ENCODE measurements around the gene MYO1E. TPM values are rescaled to one million over a fixed set of nuclear protein-coding genes. Genes with fewer than 3 reads are reported as not detected.
A peak's percentile ranks its signal among the peaks of the same experiment; 100 is the strongest.

MYO1E gene
- total RNA-seq, 2 experiments from 2014 or later: 90.4 to 101 TPM

GRCh38 chr15:59268852-59269407, 103.7 kb downstream of the MYO1E start:
- Mint-ChIP-seq H3K4me3 (no peak overlapping the region), H3K9me3 (ENCODE audit: insufficient read depth) (no peaks in the 10 kb centered on the region), H3K27ac (no peak overlapping the region), H3K27me3 (ENCODE audit: low read depth) (peaks cover 2% of the 10 kb centered on the region), H3K36me3 (ENCODE audit: low read depth) (peaks cover 56% of the 10 kb centered on the region), H3K4me1 (ENCODE audit: low read depth) (peaks cover 47% of the 10 kb centered on the region)
- DNase-seq (no peak), ATAC-seq (no peak)
- POLR2A ChIA-PET: interaction anchor here (1.2 kb wide), 1 partner anchor 31 kb away, joined by 3 read pairs; no protein-coding TSS in a partner anchor
- CTCF ChIA-PET: interaction anchor here (0.7 kb wide), 1 partner anchor 22 kb away, joined by 3 read pairs; no protein-coding TSS in a partner anchor

- Mint-ChIP-seq H3K4me1 (ENCODE audit: low read depth) (peaks cover 40% of the 10 kb centered on the region), H3K27ac (peak overlapping the region; percentile 30), H3K27me3 (ENCODE audit: low read depth) (peaks cover 2% of the 10 kb centered on the region), H3K36me3 (ENCODE audit: low read depth) (peaks cover 51% of the 10 kb centered on the region), H3K9me3 (ENCODE audit: insufficient read depth) (no peaks in the 10 kb centered on the region), H3K4me3 (no peak overlapping the region)
- ATAC-seq: no peak
- no peak for DNase-seq
- POLR2A ChIA-PET: interaction anchor here (1.2 kb wide), 1 partner anchor 32 kb away, joined by 3 read pairs; no protein-coding TSS in a partner anchor
- CTCF ChIA-PET: no interaction called here
These were observed 104.4 kb downstream of the MYO1E start for GRCh38 chr15:59268168-59268851.

- Mint-ChIP-seq H3K4me3 (no peak overlapping the region), H3K27ac (no peak overlapping the region), H3K4me1 (ENCODE audit: low read depth) (peaks cover 18% of the 10 kb centered on the region), H3K36me3 (ENCODE audit: low read depth) (peaks cover 30% of the 10 kb centered on the region), H3K27me3 (ENCODE audit: low read depth) (peaks cover 2% of the 10 kb centered on the region), H3K9me3 (ENCODE audit: insufficient read depth) (no peaks in the 10 kb centered on the region)
- no peak for DNase-seq
- ChIA-PET POLR2A (no interaction called here), CTCF (interaction anchor here (0.8 to 1.2 kb wide), 2 partner anchors 16 to 19 kb away, joined by 3 read pairs; no protein-coding TSS in a partner anchor)
- no peak for ATAC-seq
These were observed 106.6 kb downstream of the MYO1E start for GRCh38 chr15:59266028-59266427.

- no peaks in the 10 kb centered on the region for H3K27me3 Mint-ChIP-seq (ENCODE audit: low read depth)
- CTCF ChIA-PET: no interaction called here
- H3K4me3 Mint-ChIP-seq: no peak overlapping the region
- H3K4me1 Mint-ChIP-seq (ENCODE audit: low read depth): peaks cover 23% of the 10 kb centered on the region
- H3K27ac Mint-ChIP-seq: no peak overlapping the region
- H3K9me3 Mint-ChIP-seq (ENCODE audit: insufficient read depth): no peaks in the 10 kb centered on the region
- H3K36me3 Mint-ChIP-seq (ENCODE audit: low read depth): peaks cover 26% of the 10 kb centered on the region
- DNase-seq (no peak), ATAC-seq (no peak)
- POLR2A ChIA-PET: no interaction called here
These were observed 110.4 kb downstream of the MYO1E start for GRCh38 chr15:59262316-59262715.

GRCh38 chr15:59260090-59260489, 112.6 kb downstream of the MYO1E start:
- Mint-ChIP-seq H3K36me3 (ENCODE audit: low read depth) (peaks cover 36% of the 10 kb centered on the region), H3K4me3 (no peak overlapping the region), H3K27me3 (ENCODE audit: low read depth) (no peaks in the 10 kb centered on the region), H3K4me1 (ENCODE audit: low read depth) (peaks cover 44% of the 10 kb centered on the region), H3K9me3 (ENCODE audit: insufficient read depth) (no peaks in the 10 kb centered on the region), H3K27ac (peak overlapping the region; percentile 5)
- ChIA-PET CTCF (interaction anchor here (0.7 to 1.8 kb wide), 2 partner anchors 12 to 236 kb away, joined by 3 to 7 read pairs; no protein-coding TSS in a partner anchor), POLR2A (no interaction called here)
- DNase-seq: no peak
- peak; percentile 17 for ATAC-seq

GRCh38 chr15:59259137-59259943, 113.3 kb downstream of the MYO1E start:
- ChIA-PET CTCF (interaction anchor here (1.8 to 3.0 kb wide), 2 partner anchors 11 to 12 kb away, joined by 7 to 13 read pairs; no protein-coding TSS in a partner anchor), POLR2A (no interaction called here)
- H3K27me3 Mint-ChIP-seq (ENCODE audit: low read depth): no peaks in the 10 kb centered on the region
- no peaks in the 10 kb centered on the region for H3K9me3 Mint-ChIP-seq (ENCODE audit: insufficient read depth)
- no peak overlapping the region for H3K27ac Mint-ChIP-seq
- no peak overlapping the region for H3K4me3 Mint-ChIP-seq
- ATAC-seq: peak; percentile 15
- no peak for DNase-seq
- H3K36me3 Mint-ChIP-seq (ENCODE audit: low read depth): peaks cover 36% of the 10 kb centered on the region
- H3K4me1 Mint-ChIP-seq (ENCODE audit: low read depth): peaks cover 49% of the 10 kb centered on the region

GRCh38 chr15:59258317-59258716, 114.4 kb downstream of the MYO1E start:
- Mint-ChIP-seq H3K4me3 (no peak overlapping the region), H3K36me3 (ENCODE audit: low read depth) (peaks cover 40% of the 10 kb centered on the region), H3K27ac (no peak overlapping the region), H3K4me1 (ENCODE audit: low read depth) (peaks cover 51% of the 10 kb centered on the region), H3K9me3 (ENCODE audit: insufficient read depth) (no peaks in the 10 kb centered on the region), H3K27me3 (ENCODE audit: low read depth) (no peaks in the 10 kb centered on the region)
- ChIA-PET CTCF (interaction anchor here (0.6 to 3.0 kb wide), 2 partner anchors 11 to 274 kb away, joined by 3 to 13 read pairs; no protein-coding TSS in a partner anchor), POLR2A (no interaction called here)
- DNase-seq (no peak), ATAC-seq (no peak)

GRCh38 chr15:59257140-59257539, 115.5 kb downstream of the MYO1E start:
- peaks cover 57% of the 10 kb centered on the region for H3K4me1 Mint-ChIP-seq (ENCODE audit: low read depth)
- ATAC-seq: no peak
- no peaks in the 10 kb centered on the region for H3K9me3 Mint-ChIP-seq (ENCODE audit: insufficient read depth)
- H3K27ac Mint-ChIP-seq: no peak overlapping the region
- DNase-seq: no peak
- CTCF ChIA-PET: interaction anchor here (1.3 to 3.0 kb wide), 3 partner anchors 10 to 42 kb away, joined by 3 to 13 read pairs (median 8); no protein-coding TSS in a partner anchor
- no peaks in the 10 kb centered on the region for H3K27me3 Mint-ChIP-seq (ENCODE audit: low read depth)
- H3K4me3 Mint-ChIP-seq: no peak overlapping the region
- H3K36me3 Mint-ChIP-seq (ENCODE audit: low read depth): peaks cover 45% of the 10 kb centered on the region
- POLR2A ChIA-PET: interaction anchor here (0.6 to 1.0 kb wide), 3 partner anchors 9 to 47 kb away, joined by 3 read pairs; no protein-coding TSS in a partner anchor

- ChIA-PET CTCF (interaction anchor here (1.1 to 3.0 kb wide), 4 partner anchors 8 to 11 kb away, joined by 3 to 13 read pairs (median 6); no protein-coding TSS in a partner anchor), POLR2A (interaction anchor here (0.8 kb wide), 1 partner anchor 48 kb away, joined by 3 read pairs; no protein-coding TSS in a partner anchor)
- Mint-ChIP-seq H3K27me3 (ENCODE audit: low read depth) (no peaks in the 10 kb centered on the region), H3K4me1 (ENCODE audit: low read depth) (peaks cover 57% of the 10 kb centered on the region), H3K9me3 (ENCODE audit: insufficient read depth) (no peaks in the 10 kb centered on the region), H3K27ac (no peak overlapping the region), H3K4me3 (no peak overlapping the region), H3K36me3 (ENCODE audit: low read depth) (peaks cover 45% of the 10 kb centered on the region)
- DNase-seq (no peak), ATAC-seq (no peak)
These were observed 116.2 kb downstream of the MYO1E start for GRCh38 chr15:59256482-59256881.

- Mint-ChIP-seq H3K36me3 (ENCODE audit: low read depth) (peaks cover 48% of the 10 kb centered on the region), H3K4me3 (peak overlapping the region; percentile 0), H3K4me1 (ENCODE audit: low read depth) (peaks cover 62% of the 10 kb centered on the region), H3K9me3 (ENCODE audit: insufficient read depth) (no peaks in the 10 kb centered on the region), H3K27me3 (ENCODE audit: low read depth) (no peaks in the 10 kb centered on the region), H3K27ac (peak overlapping the region; percentile 81)
- CTCF ChIA-PET: interaction anchor here (1.1 to 2.0 kb wide), 3 partner anchors 9 to 10 kb away, joined by 3 to 8 read pairs (median 3); no protein-coding TSS in a partner anchor
- DNase-seq (peak; percentile 73), ATAC-seq (peak; percentile 78)
- POLR2A ChIA-PET: no interaction called here
These were observed 116.9 kb downstream of the MYO1E start for GRCh38 chr15:59255680-59256336.

- DNase-seq (no peak), ATAC-seq (no peak)
- POLR2A ChIA-PET: no interaction called here
- Mint-ChIP-seq H3K27ac (no peak overlapping the region), H3K4me3 (no peak overlapping the region), H3K4me1 (ENCODE audit: low read depth) (peaks cover 62% of the 10 kb centered on the region), H3K9me3 (ENCODE audit: insufficient read depth) (no peaks in the 10 kb centered on the region), H3K36me3 (ENCODE audit: low read depth) (peaks cover 38% of the 10 kb centered on the region), H3K27me3 (ENCODE audit: low read depth) (no peaks in the 10 kb centered on the region)
- CTCF ChIA-PET: no interaction called here
These were observed 120.5 kb downstream of the MYO1E start for GRCh38 chr15:59252137-59252536.

All from activated CD8-positive, alpha-beta T cell treated with anti-CD3 and anti-CD28 coated beads, Interleukin-2, amount 10 ng/mL, durations not matched to agents 7 days and 5 days (primary cell).